ENCODE data around the gene TUG1. TPM values are rescaled to one million over a fixed set of nuclear protein-coding genes. Genes with fewer than 3 reads are reported as not detected.

The TUG1 gene
- total and polyA plus RNA-seq, 7 experiments from 2014 or later: 24.0 to 159 (median 97.2) TPM

GRCh38 chr22:30931541-30932300 is 37.3 kb upstream of the TUG1 start:
- H3K4me3 ChIP-seq (ENCODE audit: low read length): no peak overlapping the region
- peaks cover 26 to 78% (median 58%) of the 10 kb centered on the region in 5 donors for H3K36me3 Mint-ChIP-seq
- H3K9me3 ChIP-seq (ENCODE audit: control insufficient read depth in 2 of 3, low read length in 3 of 3): no peaks in the 10 kb centered on the region
- H3K36me3 ChIP-seq (ENCODE audit: control insufficient read depth in 2 of 3, insufficient read depth in 3 of 3, low read length in 3 of 3): peaks cover 42 to 96% (median 66%) of the 10 kb centered on the region in 3 experiments
- H3K4me1 Mint-ChIP-seq: peaks cover 0 to 65% (median 56%) of the 10 kb centered on the region in 7 donors
- peak overlapping the region; percentile 60 for H3K27ac ChIP-seq (ENCODE audit: low read depth, low read length)
- peak overlapping the region in 2 of 10 donors; percentile 21 for H3K4me3 Mint-ChIP-seq
- no peaks in the 10 kb centered on the region for H3K27me3 ChIP-seq (ENCODE audit: control insufficient read depth in 2 of 2, insufficient read depth in 2 of 2, low read length in 2 of 2)
- CTCF ChIA-PET: interaction anchor here (0.7 to 1.2 kb wide), 3 partner anchors 11 to 42 kb away, joined by 3 read pairs; no protein-coding TSS in a partner anchor
- POLR2A ChIA-PET: interaction anchor here (0.6 to 4.2 kb wide), 3 partner anchors 9 to 51 kb away, joined by 4 to 29 read pairs (median 6); no protein-coding TSS in a partner anchor
- DNase-seq (no peak), ATAC-seq (no peak)
- intact Hi-C loops (cut with micrococcal nuclease): no loop called here
- H3K27ac Mint-ChIP-seq: peak overlapping the region in 8 of 9 donors; percentile 71 to 96 (median 86)
- H3K4me1 ChIP-seq (ENCODE audit: control insufficient read depth in 2 of 2, insufficient read depth in 2 of 2, low read length in 2 of 2): peaks cover 0 to 19% of the 10 kb centered on the region in 2 donors
- H3K27me3 Mint-ChIP-seq: no peaks in the 10 kb centered on the region
- H3K9me3 Mint-ChIP-seq: peaks cover 0 to 1% (median 0%) of the 10 kb centered on the region in 11 donors

- intact Hi-C loops (cut with micrococcal nuclease): no loop called here
- peak overlapping the region in 6 of 9 donors; percentile 71 to 93 (median 82) for H3K27ac Mint-ChIP-seq
- DNase-seq (no peak), ATAC-seq (no peak)
- ChIA-PET POLR2A (interaction anchor here (0.7 to 4.2 kb wide), 2 partner anchors 8 to 9 kb away, joined by 3 to 29 read pairs; no protein-coding TSS in a partner anchor), CTCF (interaction anchor here (0.7 kb wide), 1 partner anchor 13 kb away, joined by 3 read pairs; no protein-coding TSS in a partner anchor)
- peaks cover 44 to 96% (median 72%) of the 10 kb centered on the region in 3 experiments for H3K36me3 ChIP-seq (ENCODE audit: control insufficient read depth in 2 of 3, insufficient read depth in 3 of 3, low read length in 3 of 3)
- H3K9me3 Mint-ChIP-seq: no peaks in the 10 kb centered on the region
- H3K4me1 ChIP-seq (ENCODE audit: control insufficient read depth in 2 of 2, insufficient read depth in 2 of 2, low read length in 2 of 2): peaks cover 0 to 28% of the 10 kb centered on the region in 2 donors
- peaks cover 0 to 74% (median 61%) of the 10 kb centered on the region in 7 donors for H3K4me1 Mint-ChIP-seq
- no peaks in the 10 kb centered on the region for H3K27me3 Mint-ChIP-seq
- H3K27me3 ChIP-seq (ENCODE audit: control insufficient read depth in 2 of 2, insufficient read depth in 2 of 2, low read length in 2 of 2): no peaks in the 10 kb centered on the region
- H3K36me3 Mint-ChIP-seq: peaks cover 21 to 76% (median 53%) of the 10 kb centered on the region in 5 donors
- H3K4me3 Mint-ChIP-seq: no peak overlapping the region
- no peaks in the 10 kb centered on the region for H3K9me3 ChIP-seq (ENCODE audit: control insufficient read depth in 2 of 3, low read length in 3 of 3)
- no peak overlapping the region for H3K4me3 ChIP-seq (ENCODE audit: low read length)
- H3K27ac ChIP-seq (ENCODE audit: low read depth, low read length): peak overlapping the region; percentile 60
Observed at GRCh38 chr22:30932661-30933060, 36.4 kb upstream of the TUG1 start.

- ChIA-PET POLR2A (interaction anchor here (0.7 kb wide), 1 partner anchor 10 kb away, joined by 3 read pairs; no protein-coding TSS in a partner anchor), CTCF (no interaction called here)
- peaks cover 51 to 96% (median 71%) of the 10 kb centered on the region in 3 experiments for H3K36me3 ChIP-seq (ENCODE audit: control insufficient read depth in 2 of 3, insufficient read depth in 3 of 3, low read length in 3 of 3)
- no peak overlapping the region for H3K4me3 ChIP-seq (ENCODE audit: low read length)
- intact Hi-C loops (cut with micrococcal nuclease): no loop called here
- no peaks in the 10 kb centered on the region for H3K9me3 ChIP-seq (ENCODE audit: control insufficient read depth in 2 of 3, low read length in 3 of 3)
- DNase-seq (no peak), ATAC-seq (no peak)
- H3K27ac Mint-ChIP-seq: peak overlapping the region in 8 of 9 donors; percentile 77 to 91 (median 82)
- H3K27me3 Mint-ChIP-seq: no peaks in the 10 kb centered on the region
- H3K27ac ChIP-seq (ENCODE audit: low read depth, low read length): peak overlapping the region; percentile 60
- peaks cover 0 to 36% of the 10 kb centered on the region in 2 donors for H3K4me1 ChIP-seq (ENCODE audit: control insufficient read depth in 2 of 2, insufficient read depth in 2 of 2, low read length in 2 of 2)
- H3K4me1 Mint-ChIP-seq: peaks cover 3 to 79% (median 67%) of the 10 kb centered on the region in 7 donors
- H3K36me3 Mint-ChIP-seq: peaks cover 21 to 75% (median 56%) of the 10 kb centered on the region in 5 donors
- H3K27me3 ChIP-seq (ENCODE audit: control insufficient read depth in 2 of 2, insufficient read depth in 2 of 2, low read length in 2 of 2): no peaks in the 10 kb centered on the region
- H3K9me3 Mint-ChIP-seq: no peaks in the 10 kb centered on the region
- no peak overlapping the region for H3K4me3 Mint-ChIP-seq
Observed at GRCh38 chr22:30933457-30933856, 35.6 kb upstream of the TUG1 start.

GRCh38 chr22:30934053-30934452 is 35.0 kb upstream of the TUG1 start:
- POLR2A ChIA-PET: interaction anchor here (0.6 kb wide), 1 partner anchor 414 kb away, joined by 3 read pairs; no protein-coding TSS in a partner anchor
- Histone ChIP-seq H3K36me3 (ENCODE audit: control insufficient read depth in 2 of 3, insufficient read depth in 3 of 3, low read length in 3 of 3) (peaks cover 47 to 96% (median 71%) of the 10 kb centered on the region in 3 experiments), H3K9me3 (ENCODE audit: control insufficient read depth in 2 of 3, low read length in 3 of 3) (no peaks in the 10 kb centered on the region), H3K4me1 (ENCODE audit: control insufficient read depth in 2 of 2, insufficient read depth in 2 of 2, low read length in 2 of 2) (peaks cover 0 to 42% of the 10 kb centered on the region in 2 donors), H3K27me3 (ENCODE audit: control insufficient read depth in 2 of 2, insufficient read depth in 2 of 2, low read length in 2 of 2) (no peaks in the 10 kb centered on the region), H3K4me3 (ENCODE audit: low read length) (no peak overlapping the region), H3K27ac (ENCODE audit: low read depth, low read length) (no peak overlapping the region)
- ATAC-seq (no peak), DNase-seq (no peak)
- Mint-ChIP-seq H3K27ac (peak overlapping the region in 8 of 9 donors; percentile 38 to 90 (median 75)), H3K36me3 (peaks cover 21 to 76% (median 58%) of the 10 kb centered on the region in 5 donors), H3K9me3 (no peaks in the 10 kb centered on the region), H3K27me3 (no peaks in the 10 kb centered on the region), H3K4me3 (no peak overlapping the region), H3K4me1 (peaks cover 3 to 84% (median 71%) of the 10 kb centered on the region in 7 donors)
- intact Hi-C loops (cut with micrococcal nuclease): no loop called here
- CTCF ChIA-PET: no interaction called here

GRCh38 chr22:30940685-30941362 is 28.2 kb upstream of the TUG1 start:
- Mint-ChIP-seq H3K36me3 (peaks cover 8 to 61% (median 49%) of the 10 kb centered on the region in 5 donors), H3K27ac (peak overlapping the region; percentile 85 to 97 (median 94)), H3K9me3 (no peaks in the 10 kb centered on the region), H3K4me3 (peak overlapping the region; percentile 81 to 95 (median 88)), H3K4me1 (peaks cover 53 to 97% (median 93%) of the 10 kb centered on the region in 7 donors), H3K27me3 (no peaks in the 10 kb centered on the region)
- ChIA-PET CTCF (interaction anchor here (0.5 to 1.7 kb wide), 6 partner anchors 10 to 292 kb away, joined by 3 to 9 read pairs (median 4); partner anchors contain the start of gene SMTN), POLR2A (interaction anchor here (0.5 to 8.6 kb wide), 24 partner anchors 9 to 640 kb away, joined by 3 to 117 read pairs (median 4); partner anchors contain the start of genes MORC2, PES1, PIK3IP1 and SMTN)
- H3K4me1 ChIP-seq (ENCODE audit: control insufficient read depth in 2 of 2, insufficient read depth in 2 of 2, low read length in 2 of 2): peaks cover 43 to 93% of the 10 kb centered on the region in 2 donors
- DNase-seq: peak in 7 of 9 donors; percentile 52 to 72 (median 64)
- H3K27ac ChIP-seq (ENCODE audit: low read depth, low read length): peak overlapping the region; percentile 78
- H3K27me3 ChIP-seq (ENCODE audit: control insufficient read depth in 2 of 2, insufficient read depth in 2 of 2, low read length in 2 of 2): no peaks in the 10 kb centered on the region
- H3K9me3 ChIP-seq (ENCODE audit: control insufficient read depth in 2 of 3, low read length in 3 of 3): no peaks in the 10 kb centered on the region
- peak overlapping the region; percentile 67 for H3K4me3 ChIP-seq (ENCODE audit: low read length)
- peak; percentile 74 for ATAC-seq
- intact Hi-C loops (cut with micrococcal nuclease): loop anchor here (1.0 to 5.0 kb wide), 5 partner anchors 7 to 811 kb away; partner anchors contain the start of genes DEPDC5 (in 1 of the 2), MORC2 (in 1 of the 2), PRR14L (in 1 of the 2) and RNF185 (in 1 of the 2)
- H3K36me3 ChIP-seq (ENCODE audit: control insufficient read depth in 2 of 3, insufficient read depth in 3 of 3, low read length in 3 of 3): peaks cover 21 to 53% (median 22%) of the 10 kb centered on the region in 3 experiments

Data from naive thymus-derived CD4-positive, alpha-beta T cell (primary cell).